KMS-11 (cell line): ENCODE results near the gene FAM32A.

Experiments used
- H2AFZ ChIP-seq: fragments of 200-600 bp; sonication (generic); 2 replicates; pipeline ENCODE4 v1.6.1; 2016; ENCODE audit warnings: antibody characterized with exemption, mixed run types, low read depth
- H3K27ac ChIP-seq: fragments of 200-600 bp; sonication (generic); 2 replicates; pipeline ENCODE4 v1.6.1; 2016; ENCODE audit warnings: mild to moderate bottlenecking, mixed run types
- H3K27me3 ChIP-seq: fragments of 200-600 bp; sonication (generic); 2 replicates; pipeline ENCODE4 v1.6.1; 2017; ENCODE audit warnings: mild to moderate bottlenecking, low read depth, mixed run types, moderate library complexity; ENCODE audit not compliant: insufficient read depth
- H3K36me3 ChIP-seq: fragments of 200-600 bp; sonication (generic); 2 replicates; pipeline ENCODE4 v1.6.1; 2017; ENCODE audit warnings: mild to moderate bottlenecking, mixed run types; ENCODE audit not compliant: insufficient read depth
- H3K4me1 ChIP-seq: fragments of 200-600 bp; sonication (generic); 2 replicates; pipeline ENCODE4 v1.6.1; 2016; ENCODE audit warnings: mild to moderate bottlenecking, low read depth, mixed run types; ENCODE audit not compliant: poor library complexity, severe bottlenecking
- H3K4me2 ChIP-seq: fragments of 200-600 bp; sonication (generic); 2 replicates; pipeline ENCODE4 v1.7.0; 2016; ENCODE audit warnings: mild to moderate bottlenecking, mixed run types
- H3K4me3 ChIP-seq: fragments of 200-600 bp; sonication (generic); IDR thresholded peaks from 2 replicates; pipeline ENCODE4 v1.6.1; 2017; ENCODE audit warnings: low read depth, low read length, mixed read lengths; ENCODE audit not compliant: insufficient read depth
- H3K79me2 ChIP-seq: fragments of 200-600 bp; sonication (generic); 2 replicates; pipeline ENCODE4 v1.6.1; 2016; ENCODE audit warnings: low read depth, mixed run types; ENCODE audit not compliant: insufficient read depth
- H3K9ac ChIP-seq: fragments of 200-600 bp; sonication (generic); 2 replicates; pipeline ENCODE4 v1.6.1; 2016; ENCODE audit warnings: mild to moderate bottlenecking, mixed run types
- H4K20me1 ChIP-seq: fragments of 200-600 bp; sonication (generic); 2 replicates; pipeline ENCODE4 v1.6.1; 2016; ENCODE audit warnings: mild to moderate bottlenecking, mixed run types; ENCODE audit not compliant: insufficient read depth
- CTCF ChIP-seq: fragments of 200-600 bp; sonication (generic); conservative IDR thresholded peaks from 2 replicates; pipeline ENCODE4 v1.6.1; 2017; ENCODE audit warnings: low read depth, mild to moderate bottlenecking, antibody characterized with exemption, low read length, moderate library complexity, mixed read lengths

FAM32A gene

GRCh38 chr19:16185123-16185767 lies at the start of gene FAM32A:
FAM32A (plus strand) TSS chr19:16185410; CDS start chr19:16185443, 33 bp downstream.
- Histone ChIP-seq H3K4me2 (peak within 1 kb of the TSS; percentile 82), H4K20me1 (no peaks in the 10 kb centered on the region), H3K4me1 (peaks cover 12% of the 10 kb centered on the region), H2AFZ (peak within 1 kb of the TSS; percentile 68), H3K27me3 (peaks cover 7% of the 10 kb centered on the region; the same call in 1 of the 2 replicates), H3K36me3 (no peaks in the 10 kb centered on the region), H3K79me2 (peaks cover 18% of the 10 kb centered on the region), H3K9ac (peak within 1 kb of the TSS; percentile 65), H3K4me3 (no peak within 1 kb of the TSS), H3K27ac (peak within 1 kb of the TSS; percentile 20; the same call in 1 of the 2 replicates)
- no peak for TF ChIP-seq CTCF

- Histone ChIP-seq H3K4me3 (no peak overlapping the region), H3K9ac (no peak overlapping the region), H3K36me3 (peaks cover 6% of the 10 kb centered on the region; the same call in 1 of the 2 replicates), H3K27ac (no peak overlapping the region), H4K20me1 (no peaks in the 10 kb centered on the region), H3K4me1 (peaks cover 3% of the 10 kb centered on the region), H2AFZ (no peak overlapping the region), H3K79me2 (no peaks in the 10 kb centered on the region), H3K27me3 (no peaks in the 10 kb centered on the region), H3K4me2 (no peak overlapping the region)
- no peak for TF ChIP-seq CTCF
These were observed 49.6 kb upstream of the FAM32A start for GRCh38 chr19:16135430-16136127.

GRCh38 chr19:16136185-16136999 lies 48.8 kb upstream of the FAM32A start:
- Histone ChIP-seq H3K4me2 (no peak overlapping the region), H3K36me3 (peaks cover 6% of the 10 kb centered on the region; the same call in 1 of the 2 replicates), H3K9ac (no peak overlapping the region), H4K20me1 (no peaks in the 10 kb centered on the region), H3K79me2 (no peaks in the 10 kb centered on the region), H3K4me3 (no peak overlapping the region), H3K4me1 (peaks cover 3% of the 10 kb centered on the region), H3K27ac (no peak overlapping the region), H3K27me3 (no peaks in the 10 kb centered on the region), H2AFZ (no peak overlapping the region)
- TF ChIP-seq CTCF, result no peak

- TF ChIP-seq CTCF, result no peak
- no peaks in the 10 kb centered on the region for H3K27me3 ChIP-seq
- H4K20me1 ChIP-seq, result no peaks in the 10 kb centered on the region
- H3K9ac ChIP-seq, result no peak overlapping the region
- H3K79me2 ChIP-seq, result no peaks in the 10 kb centered on the region
- H3K4me1 ChIP-seq, result peaks cover 6% of the 10 kb centered on the region
- no peak overlapping the region for H3K4me3 ChIP-seq
- H2AFZ ChIP-seq, result no peak overlapping the region
- no peaks in the 10 kb centered on the region for H3K36me3 ChIP-seq
- H3K27ac ChIP-seq, result no peak overlapping the region
- no peak overlapping the region for H3K4me2 ChIP-seq
These were observed 45.5 kb upstream of the FAM32A start for GRCh38 chr19:16139752-16140151.
